ENCODE data around the gene ARHGAP42.
"Not testable (repeated sequence)": the region's sequence is repeated elsewhere in the genome, so short reads cannot be mapped to it uniquely, and the experiment has no call there.

Gene ARHGAP42

GRCh38 chr11:100716838-100717237 lies 29.8 kb downstream of the ARHGAP42 start:
- no peak for DNase-seq (ENCODE audit: low read depth in 2 of 3, low spot score in 1 of 3)

- no peak for DNase-seq (ENCODE audit: low read depth in 2 of 3, low spot score in 1 of 3)
Observed at GRCh38 chr11:100719362-100719761, 32.3 kb downstream of the ARHGAP42 start.

GRCh38 chr11:100719809-100720221 lies 32.7 kb downstream of the ARHGAP42 start:
- DNase-seq (ENCODE audit: low read depth in 2 of 3, low spot score in 1 of 3), result no peak

GRCh38 chr11:100726680-100727079 lies 39.6 kb downstream of the ARHGAP42 start:
- no peak for DNase-seq (ENCODE audit: low read depth in 2 of 3, low spot score in 1 of 3)

GRCh38 chr11:100727410-100727809 lies 40.3 kb downstream of the ARHGAP42 start:
- DNase-seq (ENCODE audit: low read depth in 2 of 3, low spot score in 1 of 3), result no peak

- DNase-seq (ENCODE audit: low read depth in 2 of 3, low spot score in 1 of 3), result no peak
Observed at GRCh38 chr11:100730266-100730665, 43.2 kb downstream of the ARHGAP42 start.

- no peak for DNase-seq (ENCODE audit: low read depth in 2 of 3, low spot score in 1 of 3)
Observed at GRCh38 chr11:100731471-100731870, 44.4 kb downstream of the ARHGAP42 start.

GRCh38 chr11:100732949-100733348 lies 45.9 kb downstream of the ARHGAP42 start:
- no peak for DNase-seq (ENCODE audit: low read depth in 2 of 3, low spot score in 1 of 3)

- no peak for DNase-seq (ENCODE audit: low read depth in 2 of 3, low spot score in 1 of 3)
Observed at GRCh38 chr11:100734743-100735527, 47.8 kb downstream of the ARHGAP42 start.

- no peak for DNase-seq (ENCODE audit: low read depth in 2 of 3, low spot score in 1 of 3)
Observed at GRCh38 chr11:100735949-100736675, 49.0 kb downstream of the ARHGAP42 start.

- no peak for DNase-seq (ENCODE audit: low read depth in 2 of 3, low spot score in 1 of 3)
Observed at GRCh38 chr11:100738701-100739270, 51.7 kb downstream of the ARHGAP42 start.

GRCh38 chr11:100739666-100740065 lies 52.6 kb downstream of the ARHGAP42 start:
- DNase-seq (ENCODE audit: low read depth in 2 of 3, low spot score in 1 of 3), result no peak

GRCh38 chr11:100740440-100740839 lies 53.4 kb downstream of the ARHGAP42 start:
- no peak for DNase-seq (ENCODE audit: low read depth in 2 of 3, low spot score in 1 of 3)

- DNase-seq (ENCODE audit: low read depth in 2 of 3, low spot score in 1 of 3), result no peak
Observed at GRCh38 chr11:100741866-100742625, 55.0 kb downstream of the ARHGAP42 start.

- no peak for DNase-seq (ENCODE audit: low read depth in 2 of 3, low spot score in 1 of 3)
Observed at GRCh38 chr11:100746448-100746847, 59.4 kb downstream of the ARHGAP42 start.

GRCh38 chr11:100748153-100748552 lies 61.1 kb downstream of the ARHGAP42 start:
- DNase-seq (ENCODE audit: low read depth in 2 of 3, low spot score in 1 of 3), result no peak

- DNase-seq (ENCODE audit: low read depth in 2 of 3, low spot score in 1 of 3), result not testable (repeated sequence)
Observed at GRCh38 chr11:100749887-100750565, 62.9 kb downstream of the ARHGAP42 start.

GRCh38 chr11:100750566-100750891 lies 63.4 kb downstream of the ARHGAP42 start:
- DNase-seq (ENCODE audit: low read depth in 2 of 3, low spot score in 1 of 3), result not testable (repeated sequence)

GRCh38 chr11:100752371-100753171 lies 65.5 kb downstream of the ARHGAP42 start:
- DNase-seq (ENCODE audit: low read depth in 2 of 3, low spot score in 1 of 3), result no peak

GRCh38 chr11:100753172-100753543 lies 66.1 kb downstream of the ARHGAP42 start:
- DNase-seq (ENCODE audit: low read depth in 2 of 3, low spot score in 1 of 3), result no peak
